HG02884 (cell line): ENCODE results near the gene DIS3L2.
"Not testable (repeated sequence)": the region's sequence is repeated elsewhere in the genome, so short reads cannot be mapped to it uniquely, and the experiment has no call there.

Experiments
- ATAC-seq: cut with Tn5 transposase; IDR thresholded peaks from one replicate; pipeline ENCODE4 v1.9.1; 2021; ENCODE audit warnings: mild to moderate bottlenecking, moderate library complexity; ENCODE audit not compliant: unreplicated experiment

The DIS3L2 gene

GRCh38 chr2:232378735-232379151 lies 417.2 kb downstream of the DIS3L2 start, which contains the start of gene ALPP:
Gene ALPP (plus strand): TSS chr2:232378751. CDS start chr2:232378803, 52 bp downstream.
- ATAC-seq, result not testable (repeated sequence)

- not testable (repeated sequence) for ATAC-seq
Measured at GRCh38 chr2:232379610-232380590, 418.4 kb downstream of the DIS3L2 start.

- ATAC-seq, result not testable (repeated sequence)
Measured at GRCh38 chr2:232381204-232382031, 419.9 kb downstream of the DIS3L2 start.

- ATAC-seq, result no peak
Measured at GRCh38 chr2:232382331-232383225, 421.1 kb downstream of the DIS3L2 start.

- no peak for ATAC-seq
Measured at GRCh38 chr2:232384466-232384865, 423.0 kb downstream of the DIS3L2 start.

- not testable (repeated sequence) for ATAC-seq
Measured at GRCh38 chr2:232385058-232385457, 423.5 kb downstream of the DIS3L2 start.

- no peak for ATAC-seq
Measured at GRCh38 chr2:232385660-232386489, 424.4 kb downstream of the DIS3L2 start.

GRCh38 chr2:232386490-232386739 lies 424.9 kb downstream of the DIS3L2 start:
- ATAC-seq, result no peak
